LNCAP (cell line): ENCODE measurements around the gene CLSTN2.

ENCODE experiments used
- CTCF ChIP-seq: fragments of 450-650 bp; IDR thresholded peaks from 2 replicates; pipeline ENCODE4 v1.5.1; 2017; ENCODE audit warnings: mild to moderate bottlenecking

CLSTN2 gene

GRCh38 chr3:140576449-140576848 is 641.5 kb downstream of the CLSTN2 start:
- TF ChIP-seq CTCF = no peak

GRCh38 chr3:140577911-140578310 is 642.9 kb downstream of the CLSTN2 start:
- no peak for TF ChIP-seq CTCF

- no peak for TF ChIP-seq CTCF
These were observed 644.3 kb downstream of the CLSTN2 start for GRCh38 chr3:140579260-140579659.

GRCh38 chr3:140580746-140581145 is 645.8 kb downstream of the CLSTN2 start:
- TF ChIP-seq CTCF = no peak

- TF ChIP-seq CTCF = no peak
These were observed 649.6 kb downstream of the CLSTN2 start for GRCh38 chr3:140584549-140584948.

GRCh38 chr3:140585828-140586227 is 650.8 kb downstream of the CLSTN2 start:
- no peak for TF ChIP-seq CTCF

GRCh38 chr3:140586311-140586710 is 651.3 kb downstream of the CLSTN2 start:
- TF ChIP-seq CTCF = no peak

GRCh38 chr3:140588558-140588957 is 653.6 kb downstream of the CLSTN2 start:
- TF ChIP-seq CTCF = no peak
